ENCODE results near the gene TBX1. TPM values are rescaled to one million over a fixed set of nuclear protein-coding genes. Genes with fewer than 3 reads are reported as not detected.

Gene TBX1
- total and polyA plus RNA-seq, 2 of the 13 experiments (the other 11 are each of a cell fraction or from before 2014, with no cell fraction given) = not detected

DNA sequence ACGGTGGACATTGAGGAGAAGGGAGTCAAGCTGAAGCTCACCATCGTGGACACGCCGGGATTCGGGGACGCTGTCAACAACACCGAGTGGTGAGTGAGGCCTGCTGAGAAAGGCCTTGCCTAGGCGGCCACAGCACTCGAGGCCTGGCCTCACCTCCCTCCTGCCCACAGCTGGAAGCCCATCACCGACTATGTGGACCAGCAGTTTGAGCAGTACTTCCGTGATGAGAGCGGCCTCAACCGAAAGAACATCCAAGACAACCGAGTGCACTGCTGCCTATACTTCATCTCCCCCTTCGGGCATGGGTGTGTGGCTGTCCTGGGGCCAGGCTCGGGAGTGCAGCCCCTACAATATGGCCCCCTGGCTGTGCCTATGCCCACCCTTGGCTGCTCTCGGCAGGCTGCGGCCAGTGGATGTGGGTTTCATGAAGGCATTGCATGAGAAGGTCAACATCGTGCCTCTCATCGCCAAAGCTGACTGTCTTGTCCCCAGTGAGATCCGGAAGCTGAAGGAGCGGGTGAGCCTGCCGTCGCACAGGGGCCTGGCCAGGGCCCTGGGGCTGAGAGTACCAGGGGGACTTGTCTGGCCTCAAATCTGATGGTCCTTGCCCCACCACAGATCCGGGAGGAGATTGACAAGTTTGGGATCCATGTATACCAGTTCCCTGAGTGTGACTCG lies 40.3 kb upstream of the TBX1 start (continued):
- TF ChIP-seq, protein P1, sequence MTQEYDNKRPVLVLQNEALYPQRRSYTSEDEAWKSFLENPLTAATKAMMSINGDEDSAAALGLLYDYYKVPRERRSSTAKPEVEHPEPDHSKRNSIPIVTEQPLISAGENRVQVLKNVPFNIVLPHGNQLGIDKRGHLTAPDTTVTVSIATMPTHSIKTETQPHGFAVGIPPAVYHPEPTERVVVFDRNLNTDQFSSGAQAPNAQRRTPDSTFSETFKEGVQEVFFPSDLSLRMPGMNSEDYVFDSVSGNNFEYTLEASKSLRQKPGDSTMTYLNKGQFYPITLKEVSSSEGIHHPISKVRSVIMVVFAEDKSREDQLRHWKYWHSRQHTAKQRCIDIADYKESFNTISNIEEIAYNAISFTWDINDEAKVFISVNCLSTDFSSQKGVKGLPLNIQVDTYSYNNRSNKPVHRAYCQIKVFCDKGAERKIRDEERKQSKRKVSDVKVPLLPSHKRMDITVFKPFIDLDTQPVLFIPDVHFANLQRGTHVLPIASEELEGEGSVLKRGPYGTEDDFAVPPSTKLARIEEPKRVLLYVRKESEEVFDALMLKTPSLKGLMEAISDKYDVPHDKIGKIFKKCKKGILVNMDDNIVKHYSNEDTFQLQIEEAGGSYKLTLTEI (CRISPR knock-in tag; conservative IDR thresholded peaks at IDR 0.05) = no peak
- no peak for TF ChIP-seq ZNF616 (CRISPR knock-in tag; IDR thresholded peaks at IDR 0.05; ENCODE audit: low read depth)
- no peak for TF ChIP-seq ATM (IDR thresholded peaks at IDR 0.05; ENCODE audit: borderline replicate concordance)
- no peak for TF ChIP-seq ZNF792 (CRISPR knock-in tag; IDR thresholded peaks at IDR 0.05)
- TF ChIP-seq YY1 (IDR thresholded peaks at IDR 0.05; ENCODE audit: insufficient read depth, insufficient replicate concordance, low read depth, low read length) = no peak
- no peak for TF ChIP-seq RFX1 (IDR thresholded peaks at IDR 0.05)
- TF ChIP-seq, protein P2, sequence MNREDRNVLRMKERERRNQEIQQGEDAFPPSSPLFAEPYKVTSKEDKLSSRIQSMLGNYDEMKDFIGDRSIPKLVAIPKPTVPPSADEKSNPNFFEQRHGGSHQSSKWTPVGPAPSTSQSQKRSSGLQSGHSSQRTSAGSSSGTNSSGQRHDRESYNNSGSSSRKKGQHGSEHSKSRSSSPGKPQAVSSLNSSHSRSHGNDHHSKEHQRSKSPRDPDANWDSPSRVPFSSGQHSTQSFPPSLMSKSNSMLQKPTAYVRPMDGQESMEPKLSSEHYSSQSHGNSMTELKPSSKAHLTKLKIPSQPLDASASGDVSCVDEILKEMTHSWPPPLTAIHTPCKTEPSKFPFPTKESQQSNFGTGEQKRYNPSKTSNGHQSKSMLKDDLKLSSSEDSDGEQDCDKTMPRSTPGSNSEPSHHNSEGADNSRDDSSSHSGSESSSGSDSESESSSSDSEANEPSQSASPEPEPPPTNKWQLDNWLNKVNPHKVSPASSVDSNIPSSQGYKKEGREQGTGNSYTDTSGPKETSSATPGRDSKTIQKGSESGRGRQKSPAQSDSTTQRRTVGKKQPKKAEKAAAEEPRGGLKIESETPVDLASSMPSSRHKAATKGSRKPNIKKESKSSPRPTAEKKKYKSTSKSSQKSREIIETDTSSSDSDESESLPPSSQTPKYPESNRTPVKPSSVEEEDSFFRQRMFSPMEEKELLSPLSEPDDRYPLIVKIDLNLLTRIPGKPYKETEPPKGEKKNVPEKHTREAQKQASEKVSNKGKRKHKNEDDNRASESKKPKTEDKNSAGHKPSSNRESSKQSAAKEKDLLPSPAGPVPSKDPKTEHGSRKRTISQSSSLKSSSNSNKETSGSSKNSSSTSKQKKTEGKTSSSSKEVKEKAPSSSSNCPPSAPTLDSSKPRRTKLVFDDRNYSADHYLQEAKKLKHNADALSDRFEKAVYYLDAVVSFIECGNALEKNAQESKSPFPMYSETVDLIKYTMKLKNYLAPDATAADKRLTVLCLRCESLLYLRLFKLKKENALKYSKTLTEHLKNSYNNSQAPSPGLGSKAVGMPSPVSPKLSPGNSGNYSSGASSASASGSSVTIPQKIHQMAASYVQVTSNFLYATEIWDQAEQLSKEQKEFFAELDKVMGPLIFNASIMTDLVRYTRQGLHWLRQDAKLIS (CRISPR knock-in tag; IDR thresholded peaks at IDR 0.05) = no peak
- TF ChIP-seq ZNF225 (CRISPR knock-in tag; IDR thresholded peaks at IDR 0.05) = no peak
